NCI-H2196 (cell line): ENCODE data around the gene STAC3.

Source experiments
- DNase-seq: peaks from one replicate; lab custom pipeline; 2025; ENCODE audit not compliant: unreplicated experiment; lab: John Stamatoyannopoulos, UW

STAC3 gene

DNA sequence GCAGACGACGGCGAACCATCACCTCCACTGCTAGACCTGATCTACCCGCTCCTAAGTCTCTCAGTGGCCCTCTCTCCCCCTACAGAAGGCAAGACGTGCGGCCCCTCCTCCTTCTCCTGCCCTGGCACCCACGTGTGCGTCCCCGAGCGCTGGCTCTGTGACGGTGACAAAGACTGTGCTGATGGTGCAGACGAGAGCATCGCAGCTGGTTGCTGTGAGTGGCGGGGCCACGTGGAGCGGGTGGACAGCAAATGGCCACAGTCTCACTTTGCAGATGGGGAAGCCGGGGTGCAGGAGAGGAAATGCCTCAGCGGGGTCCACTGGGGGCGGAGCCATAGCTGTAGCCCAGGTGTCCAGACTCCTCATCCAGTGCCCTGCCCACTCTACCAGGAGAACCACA lies 55.8 kb downstream of the STAC3 start:
- DNase-seq, result no peak

DNA sequence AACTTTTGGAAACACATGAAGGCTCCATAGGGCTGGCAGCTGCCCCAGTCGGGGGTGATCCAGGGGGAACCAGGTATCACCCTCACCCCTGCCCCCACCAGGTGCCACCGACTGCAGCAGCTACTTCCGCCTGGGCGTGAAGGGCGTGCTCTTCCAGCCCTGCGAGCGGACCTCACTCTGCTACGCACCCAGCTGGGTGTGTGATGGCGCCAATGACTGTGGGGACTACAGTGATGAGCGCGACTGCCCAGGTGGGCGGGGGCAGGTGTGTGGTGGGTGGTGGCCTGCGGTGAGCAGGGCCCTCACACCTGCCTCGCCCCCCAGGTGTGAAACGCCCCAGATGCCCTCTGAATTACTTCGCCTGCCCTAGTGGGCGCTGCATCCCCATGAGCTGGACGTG lies 56.7 kb downstream of the STAC3 start:
- DNase-seq, result no peak

DNA sequence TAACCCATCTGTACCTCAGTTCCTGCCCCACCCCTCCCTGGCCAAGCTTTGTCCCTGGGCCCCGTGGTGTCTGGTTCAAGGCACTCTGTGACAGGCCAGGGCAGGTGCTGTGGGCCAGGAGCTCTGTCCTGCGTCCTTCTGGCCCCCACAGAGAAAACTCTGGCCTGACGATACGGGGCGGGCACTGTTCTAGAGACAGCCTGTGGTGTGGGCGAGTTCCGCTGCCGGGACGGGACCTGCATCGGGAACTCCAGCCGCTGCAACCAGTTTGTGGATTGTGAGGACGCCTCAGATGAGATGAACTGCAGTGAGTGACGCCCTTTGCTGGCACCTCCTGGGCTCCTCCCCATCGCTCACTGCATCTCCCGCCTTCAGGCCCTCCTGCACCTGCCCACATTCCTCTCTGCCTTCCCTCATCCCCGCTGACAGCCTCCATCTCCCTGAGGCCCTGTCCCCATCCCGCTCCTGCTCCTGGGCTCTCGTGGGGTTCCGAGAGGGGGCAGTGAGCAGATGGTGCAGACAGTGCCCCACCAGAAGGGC lies 57.2 kb downstream of the STAC3 start:
- no peak for DNase-seq
